ENCODE data around the gene RSRC1. TPM values are rescaled to one million over a fixed set of nuclear protein-coding genes. Genes with fewer than 3 reads are reported as not detected.

Gene RSRC1
- total and polyA plus RNA-seq, 2 of the 13 experiments (the other 11 are each of a cell fraction or from before 2014, with no cell fraction given): 4.9 to 63.0 TPM

DNA sequence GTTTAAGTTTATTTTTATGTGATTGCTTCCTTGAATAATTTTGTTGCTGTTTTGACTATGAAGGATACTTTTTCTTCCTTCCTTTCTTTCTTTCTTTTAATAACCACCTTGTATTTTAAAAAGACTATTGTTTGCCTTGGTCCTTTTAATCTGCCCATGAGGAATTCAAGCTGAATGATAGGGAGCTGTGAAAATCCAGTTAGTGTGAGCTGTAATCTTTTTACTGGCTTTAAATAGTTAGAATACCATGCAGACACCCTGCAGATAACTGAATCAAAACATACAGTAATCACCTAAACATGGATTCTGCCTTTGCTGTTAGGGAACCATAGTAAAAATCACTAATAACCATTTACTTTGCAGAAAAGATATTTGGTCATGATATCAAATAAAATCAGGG lies 110.7 kb downstream of the RSRC1 start:
- POLR2A ChIA-PET: no interaction called here
- ATAC-seq: no peak
- in situ Hi-C loops (cut with HindIII; ENCODE audit: extremely low pct_ligation_motif_present, low pct_unique_long_range_greater_than_20kb): no loop called here
- H4K20me1 ChIP-seq (ENCODE audit: insufficient read depth, low read length): no peaks in the 10 kb centered on the region
- no peak overlapping the region for H3K4me2 ChIP-seq (ENCODE audit: low read depth, low read length)
- no peak overlapping the region for H3K27ac ChIP-seq (ENCODE audit: extremely low read length, insufficient read depth, low read length)
- no peak for DNase-seq (ENCODE audit: low spot score)
- no peak overlapping the region for H2AFZ ChIP-seq (ENCODE audit: low read length)
- FAIRE-seq: no peak
- TF ChIP-seq NFATC3 (CRISPR knock-in tag; IDR thresholded peaks at IDR 0.05) (no peak), HNRNPL (IDR thresholded peaks at IDR 0.05; ENCODE audit: low read depth, low read length) (no peak), TP53 (CRISPR knock-in tag; conservative IDR thresholded peaks at IDR 0.05) (no peak), GTF2F1 (IDR thresholded peaks at IDR 0.05; ENCODE audit: low read length) (no peak), MZF1 (CRISPR knock-in tag; IDR thresholded peaks at IDR 0.05; ENCODE audit: borderline replicate concordance) (no peak), RBFOX2 (IDR thresholded peaks at IDR 0.05; ENCODE audit: low read depth, low read length) (no peak)
- TF ChIP-seq, protein P1, sequence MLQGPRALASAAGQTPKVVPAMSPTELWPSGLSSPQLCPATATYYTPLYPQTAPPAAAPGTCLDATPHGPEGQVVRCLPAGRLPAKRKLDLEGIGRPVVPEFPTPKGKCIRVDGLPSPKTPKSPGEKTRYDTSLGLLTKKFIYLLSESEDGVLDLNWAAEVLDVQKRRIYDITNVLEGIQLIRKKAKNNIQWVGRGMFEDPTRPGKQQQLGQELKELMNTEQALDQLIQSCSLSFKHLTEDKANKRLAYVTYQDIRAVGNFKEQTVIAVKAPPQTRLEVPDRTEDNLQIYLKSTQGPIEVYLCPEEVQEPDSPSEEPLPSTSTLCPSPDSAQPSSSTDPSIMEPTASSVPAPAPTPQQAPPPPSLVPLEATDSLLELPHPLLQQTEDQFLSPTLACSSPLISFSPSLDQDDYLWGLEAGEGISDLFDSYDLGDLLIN (CRISPR knock-in tag; IDR thresholded peaks at IDR 0.05; ENCODE audit: borderline replicate concordance): no peak
- H3K9ac ChIP-seq (ENCODE audit: insufficient read depth, low read depth, low read length): no peak overlapping the region
- no peaks in the 10 kb centered on the region for H3K4me1 ChIP-seq (ENCODE audit: insufficient read depth, low read length)
- no TSS peak for BruUV-seq (replicated peaks)
- no peaks in the 10 kb centered on the region; a peak in 1 of 5 replicates for H3K27me3 ChIP-seq (ENCODE audit: control insufficient read depth in 1 of 2, insufficient read depth in 2 of 2, low read length in 2 of 2)
- no peaks in the 10 kb centered on the region for H3K79me2 ChIP-seq (ENCODE audit: insufficient read depth, low read length)
- no peaks in the 10 kb centered on the region for H3K9me3 ChIP-seq (ENCODE audit: low read length)
- H3K4me3 ChIP-seq (replicated peaks in 1 of 3; ENCODE audit: insufficient read depth in 1 of 3, low read depth in 2 of 3, low read length in 3 of 3): no peak overlapping the region
- CTCF ChIA-PET (ENCODE audit: low intra/inter-chr PET ratio, low total read pairs): no interaction called here
- no peaks in the 10 kb centered on the region for H3K36me3 ChIP-seq (replicated peaks in 1 of 2; ENCODE audit: control insufficient read depth in 1 of 2, insufficient read depth in 2 of 2, low read length in 2 of 2)
- intact Hi-C loops (cut with micrococcal nuclease; ENCODE audit: unreplicated experiment): no loop called here

DNA sequence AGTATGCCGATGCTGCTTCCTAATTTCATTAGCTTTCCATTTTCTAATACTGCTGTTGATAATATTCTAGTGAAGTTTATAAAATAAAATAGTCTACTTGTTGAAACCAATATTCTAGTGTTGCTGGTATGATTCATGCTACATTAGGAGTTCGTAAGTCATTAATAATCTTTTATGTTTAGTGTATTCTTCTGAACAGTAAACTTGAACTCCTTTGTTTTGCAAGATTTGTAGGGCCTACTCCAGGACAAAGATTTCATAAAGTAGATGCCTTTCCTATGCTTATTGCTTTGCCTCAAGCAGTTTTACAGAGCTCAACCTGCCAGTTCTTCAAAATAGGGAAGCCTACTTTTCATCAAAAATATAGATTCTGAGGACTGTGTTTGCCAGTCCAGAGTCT lies 111.5 kb downstream of the RSRC1 start:
- TF ChIP-seq ZNF562 (CRISPR knock-in tag; IDR thresholded peaks at IDR 0.05; ENCODE audit: borderline replicate concordance): no peak
- TF ChIP-seq SYNCRIP (IDR thresholded peaks at IDR 0.05; ENCODE audit: insufficient read depth, low read depth, low read length): no peak
- TF ChIP-seq SOX13 (IDR thresholded peaks at IDR 0.05): no peak
- no peak for TF ChIP-seq SOX13 (CRISPR knock-in tag; conservative IDR thresholded peaks at IDR 0.05 in 1 of 2, IDR thresholded peaks at IDR 0.05 in 1 of 2)
- TF ChIP-seq TEAD2 (CRISPR knock-in tag; IDR thresholded peaks at IDR 0.05): no peak
- no peak for TF ChIP-seq ZBTB1 (CRISPR knock-in tag; IDR thresholded peaks at IDR 0.05; ENCODE audit: borderline replicate concordance)
- TF ChIP-seq ZNF230 (CRISPR knock-in tag; IDR thresholded peaks at IDR 0.05): no peak
- no peak for TF ChIP-seq HMGA1 (CRISPR knock-in tag; conservative IDR thresholded peaks at IDR 0.05)
- no peak for TF ChIP-seq FOXP1 (IDR thresholded peaks at IDR 0.05)
- TF ChIP-seq FOXP1 (CRISPR knock-in tag; IDR thresholded peaks at IDR 0.05): no peak
- no peak for TF ChIP-seq AHR (CRISPR knock-in tag; IDR thresholded peaks at IDR 0.05)
- ChIA-PET POLR2A (no interaction called here), CTCF (ENCODE audit: low intra/inter-chr PET ratio, low total read pairs) (no interaction called here)
- H2AFZ ChIP-seq (ENCODE audit: low read length): no peak overlapping the region
- H3K9me3 ChIP-seq (ENCODE audit: low read length): no peaks in the 10 kb centered on the region
- BruUV-seq (replicated peaks): no TSS peak
- no peak overlapping the region for H3K4me2 ChIP-seq (ENCODE audit: low read depth, low read length)
- H3K27ac ChIP-seq (ENCODE audit: extremely low read length, insufficient read depth, low read length): no peak overlapping the region
- H3K27me3 ChIP-seq (ENCODE audit: control insufficient read depth in 1 of 2, insufficient read depth in 2 of 2, low read length in 2 of 2): no peaks in the 10 kb centered on the region; a peak in 1 of 5 replicates
- H3K36me3 ChIP-seq (replicated peaks in 1 of 2; ENCODE audit: control insufficient read depth in 1 of 2, insufficient read depth in 2 of 2, low read length in 2 of 2): no peaks in the 10 kb centered on the region
- ATAC-seq (no peak), FAIRE-seq (no peak), DNase-seq (ENCODE audit: low spot score) (no peak)
- no peak overlapping the region for H3K9ac ChIP-seq (ENCODE audit: insufficient read depth, low read depth, low read length)
- WGBS (ENCODE audit: low lambda C conversion rate): 98% methylated on average over 2 of the region's 2 CpGs
- H3K4me3 ChIP-seq (replicated peaks in 1 of 3; ENCODE audit: insufficient read depth in 1 of 3, low read depth in 2 of 3, low read length in 3 of 3): no peak overlapping the region
- H3K79me2 ChIP-seq (ENCODE audit: insufficient read depth, low read length): no peaks in the 10 kb centered on the region
- no peaks in the 10 kb centered on the region for H4K20me1 ChIP-seq (ENCODE audit: insufficient read depth, low read length)
- H3K4me1 ChIP-seq (ENCODE audit: insufficient read depth, low read length): no peaks in the 10 kb centered on the region
- intact Hi-C loops (cut with micrococcal nuclease; ENCODE audit: unreplicated experiment) (no loop called here), in situ Hi-C loops (cut with HindIII; ENCODE audit: extremely low pct_ligation_motif_present, low pct_unique_long_range_greater_than_20kb) (no loop called here)

Data from HepG2 (cell line).